Globus pallidus (tissue), 1 donor: ENCODE measurements around the gene H2BK1.

ENCODE experiments used
- DNase-seq: peaks from one replicate; pipeline ENCODE4 v3.0.0-alpha.2; 2015; ENCODE audit warnings: low spot score

H2BK1 gene

DNA sequence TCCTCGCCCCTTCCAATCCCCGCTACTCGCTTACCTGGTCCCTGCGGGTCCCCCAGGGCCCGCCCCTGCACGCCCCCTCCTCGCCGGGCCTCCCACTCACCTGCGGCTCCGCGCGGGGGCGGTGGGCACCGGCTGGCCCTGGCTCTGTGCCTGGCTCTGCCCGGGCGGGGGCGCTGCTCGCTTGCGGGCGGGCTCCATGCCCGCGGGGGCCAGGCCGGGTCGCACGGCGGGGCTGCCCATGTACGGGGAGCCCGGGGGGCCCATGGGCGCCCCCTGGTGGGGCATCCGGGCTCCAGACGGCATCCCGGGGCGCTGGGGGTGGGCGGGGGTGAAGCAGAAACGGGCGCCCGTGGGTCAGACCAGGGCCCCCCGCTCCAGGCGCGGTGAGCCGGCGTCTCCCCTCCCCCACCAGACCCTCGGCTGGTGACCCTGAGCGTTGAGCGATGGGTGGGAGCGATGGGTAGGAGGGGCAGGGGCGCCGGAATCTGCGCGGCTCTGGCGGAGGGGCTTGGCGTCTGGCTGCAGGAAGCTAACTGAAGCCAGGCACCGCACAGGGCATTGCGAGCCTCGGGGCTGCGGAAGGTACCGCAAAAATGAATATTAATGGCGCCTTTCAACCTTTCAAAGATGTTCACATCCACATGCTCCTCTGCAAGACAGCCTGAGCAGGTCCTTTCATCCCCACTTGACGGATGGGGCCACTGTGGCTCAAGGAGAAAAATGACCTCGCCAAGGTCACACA, 35.2 kb upstream of the H2BK1 start:
- DNase-seq, result no peak

DNA sequence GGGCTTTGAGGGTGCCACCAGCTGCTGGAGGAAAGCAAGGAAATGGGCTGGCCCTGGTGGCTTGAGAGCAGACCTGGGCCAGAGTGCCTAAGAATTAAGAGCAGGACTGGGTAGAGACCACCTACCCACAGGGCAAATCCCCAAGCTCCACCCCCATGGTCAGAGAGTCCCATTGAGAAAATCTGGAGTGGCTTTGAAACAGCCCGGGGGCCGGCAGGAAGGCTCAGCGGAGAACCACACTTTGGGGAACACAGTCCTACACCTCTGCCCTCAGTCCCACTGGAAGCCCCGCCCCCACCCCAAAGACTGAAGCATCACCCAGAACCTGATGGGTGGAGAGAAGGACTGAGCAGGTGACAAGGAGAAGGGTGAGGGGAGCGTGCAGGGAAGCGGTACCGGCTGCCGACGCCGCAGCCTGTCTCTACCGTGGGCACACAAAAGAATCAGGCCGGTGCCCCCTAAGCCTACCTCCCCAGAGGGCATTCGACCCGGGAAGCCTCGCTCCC, 34.6 kb upstream of the H2BK1 start:
- no peak for DNase-seq

DNA sequence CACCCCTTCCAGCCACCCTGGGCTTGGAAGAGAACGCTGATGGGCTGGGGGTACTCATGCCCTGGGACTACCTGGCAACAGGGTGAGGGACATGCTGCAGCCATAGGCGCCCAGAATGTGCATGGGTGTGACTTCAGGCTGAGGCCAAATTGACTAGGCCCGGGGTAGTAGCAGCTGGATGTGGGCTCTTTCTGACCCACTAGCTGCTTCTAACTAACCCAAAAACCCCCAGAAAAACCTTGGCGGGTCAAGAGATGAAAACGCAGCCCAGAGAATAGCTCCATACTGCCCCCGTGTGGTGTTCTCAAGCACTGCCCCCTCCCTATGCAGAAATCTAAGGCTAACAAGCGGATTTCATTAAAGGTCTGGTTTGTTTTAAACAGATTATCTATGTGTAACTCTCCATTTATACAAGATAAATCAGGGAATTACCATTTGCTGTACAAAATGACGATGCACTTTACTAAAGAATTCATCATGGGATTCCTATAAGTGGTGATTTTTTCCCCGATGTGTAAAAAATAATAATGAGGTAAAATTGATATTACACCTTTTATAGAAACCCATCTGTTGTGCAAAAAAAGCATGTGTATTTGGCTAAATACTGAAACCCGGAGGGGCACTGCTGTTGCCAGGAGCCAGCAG, 34.0 kb upstream of the H2BK1 start:
- DNase-seq, result no peak

DNA sequence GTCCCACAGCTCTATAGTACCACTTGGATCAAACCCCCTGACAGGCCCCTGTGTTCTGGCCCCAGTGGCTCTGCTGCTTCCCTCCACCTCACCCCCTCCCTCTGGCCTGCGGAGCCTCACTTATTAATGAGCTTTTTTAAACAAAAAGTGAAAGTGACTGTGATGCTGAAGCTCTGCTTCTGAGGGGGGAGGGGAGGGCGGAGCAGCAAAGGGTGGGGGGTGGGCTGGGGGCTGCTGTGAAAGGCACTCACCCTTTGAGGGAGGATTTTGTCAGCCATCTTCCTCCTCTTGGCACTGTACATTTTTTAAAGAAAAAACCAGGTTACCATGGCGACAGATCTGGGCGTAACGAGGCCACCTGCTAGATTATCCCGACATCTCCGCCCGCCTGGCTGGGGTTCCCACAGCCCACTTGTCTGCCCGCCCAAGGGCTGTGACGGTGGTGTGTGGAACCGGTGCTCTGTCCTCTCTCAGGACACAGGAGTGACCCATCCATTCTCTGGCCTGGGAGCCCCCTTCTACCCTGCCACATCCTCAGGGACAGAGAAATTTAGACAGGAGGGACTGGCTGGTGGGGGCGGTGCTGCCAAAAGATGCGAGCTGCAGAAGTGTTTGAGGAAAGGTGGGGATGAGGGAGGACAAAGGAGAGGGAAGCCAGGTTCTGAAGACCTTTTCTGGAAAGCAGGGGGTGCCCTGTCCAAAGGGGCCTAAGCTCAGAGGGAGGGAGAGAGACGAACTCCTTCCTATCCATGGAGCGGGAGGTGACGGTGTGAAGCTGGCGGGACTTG, 33.3 kb upstream of the H2BK1 start:
- DNase-seq, result no peak

DNA sequence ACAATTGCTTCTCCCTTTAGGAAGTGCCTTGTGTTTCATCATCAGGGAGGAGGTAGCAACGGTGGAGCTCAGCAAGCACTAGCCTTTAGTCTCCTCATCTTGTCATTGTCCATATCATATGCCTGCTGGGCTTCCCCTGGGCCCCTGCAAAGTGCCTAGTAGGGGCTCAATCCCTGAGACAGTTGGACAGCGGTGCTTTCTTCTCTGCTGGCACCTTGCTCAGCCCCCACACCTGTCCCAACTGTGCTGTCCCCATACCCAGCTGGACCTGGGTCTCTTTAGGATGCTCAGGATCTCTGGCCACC, 32.7 kb upstream of the H2BK1 start:
- no peak for DNase-seq

DNA sequence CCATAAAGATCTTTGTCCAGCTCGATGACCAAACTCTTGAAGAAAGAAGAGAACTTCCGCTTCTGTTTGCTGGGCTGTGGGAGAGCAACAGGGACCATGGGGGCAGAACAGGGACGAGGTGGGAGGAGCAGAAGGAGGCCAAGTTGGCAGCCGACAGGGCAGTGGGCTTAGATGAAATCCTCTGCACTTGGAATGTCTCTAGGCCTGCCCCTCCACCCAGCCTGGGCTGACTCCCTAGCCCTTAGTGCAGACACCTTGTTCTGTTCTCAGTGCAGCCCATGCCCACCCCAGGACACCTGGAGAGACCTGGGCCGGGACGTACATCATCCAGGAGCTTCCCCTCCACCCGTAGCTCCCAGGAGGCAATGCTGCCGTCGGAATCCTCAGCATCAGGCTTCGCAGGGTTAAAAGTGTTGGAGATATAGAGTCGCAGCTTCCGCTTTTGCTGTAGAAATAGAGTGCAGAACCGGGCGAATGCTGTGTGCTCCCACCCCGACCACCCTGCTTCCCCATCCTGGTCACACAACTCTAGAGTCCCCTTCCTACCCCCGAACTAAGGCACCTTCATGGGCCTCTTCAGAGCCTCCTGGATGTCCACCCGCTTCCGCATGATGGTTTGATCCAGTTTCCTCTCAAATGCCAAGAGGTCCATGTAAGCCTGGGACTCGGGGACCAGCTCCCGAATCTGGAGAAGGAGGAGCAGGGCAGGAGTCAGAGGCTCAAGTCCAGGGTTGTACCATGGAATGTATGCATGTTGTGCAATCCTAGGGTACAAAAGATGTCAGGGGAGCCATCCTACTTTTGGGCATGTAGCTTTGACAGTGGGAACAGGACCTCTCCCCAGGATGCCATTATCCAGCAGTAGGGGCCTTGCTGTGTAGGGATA, 32.1 kb upstream of the H2BK1 start:
- DNase-seq, result no peak

DNA sequence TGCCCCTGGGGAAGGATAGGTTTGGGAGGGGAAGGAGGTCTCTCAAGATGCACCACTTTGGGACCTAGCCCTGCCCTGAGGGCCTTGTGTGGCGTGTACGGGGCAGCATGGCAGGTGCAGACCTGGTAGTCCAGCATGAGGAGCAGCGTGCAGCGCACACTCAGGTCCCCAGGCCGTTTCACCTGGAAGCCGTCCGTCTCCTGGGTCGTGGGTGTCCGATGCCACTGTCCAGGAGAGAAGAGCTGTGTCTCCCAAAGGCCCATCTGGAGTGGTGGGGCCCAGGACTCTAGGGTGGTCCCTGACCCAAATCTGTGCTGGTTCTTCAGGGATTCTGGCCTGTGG, 31.4 kb upstream of the H2BK1 start:
- no peak for DNase-seq

DNA sequence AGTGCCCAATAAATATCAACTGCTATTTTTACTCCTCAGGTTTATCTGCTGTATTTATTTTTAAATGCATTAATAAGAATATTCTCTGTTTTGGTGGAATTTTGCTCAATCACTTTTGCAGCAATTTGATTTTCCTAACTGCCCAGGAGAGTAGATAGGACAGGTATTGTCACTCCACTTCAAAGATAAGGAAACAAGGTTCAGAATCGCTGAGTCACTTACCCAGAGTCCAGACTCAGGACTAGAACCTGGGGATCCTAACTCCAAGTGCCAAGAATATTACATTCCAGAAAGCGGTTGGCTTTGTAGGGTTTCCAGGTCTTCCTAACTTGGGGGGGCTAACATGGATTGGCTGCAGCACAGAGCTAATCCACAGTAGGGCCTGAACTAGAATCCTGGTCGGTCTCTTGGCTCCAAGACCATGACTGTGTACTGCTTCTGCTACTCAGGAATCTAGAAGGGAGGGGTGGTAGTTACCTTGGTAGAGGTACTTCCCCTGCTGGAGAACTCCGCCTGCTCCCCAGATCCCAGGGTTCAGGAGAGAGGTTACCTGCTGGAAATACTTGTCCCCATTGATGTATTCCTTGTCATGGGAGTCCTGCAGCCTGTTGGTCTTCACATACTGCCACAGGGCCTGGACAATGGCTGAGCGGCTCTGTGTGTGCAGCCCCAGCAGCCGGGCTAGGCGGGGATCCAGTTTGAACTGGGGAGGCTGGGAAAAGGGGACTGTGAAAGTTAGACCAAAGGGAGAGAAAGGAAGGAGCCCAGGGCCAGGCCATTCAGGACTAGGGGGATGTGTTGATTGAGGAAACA, 30.9 kb upstream of the H2BK1 start:
- DNase-seq, result no peak

DNA sequence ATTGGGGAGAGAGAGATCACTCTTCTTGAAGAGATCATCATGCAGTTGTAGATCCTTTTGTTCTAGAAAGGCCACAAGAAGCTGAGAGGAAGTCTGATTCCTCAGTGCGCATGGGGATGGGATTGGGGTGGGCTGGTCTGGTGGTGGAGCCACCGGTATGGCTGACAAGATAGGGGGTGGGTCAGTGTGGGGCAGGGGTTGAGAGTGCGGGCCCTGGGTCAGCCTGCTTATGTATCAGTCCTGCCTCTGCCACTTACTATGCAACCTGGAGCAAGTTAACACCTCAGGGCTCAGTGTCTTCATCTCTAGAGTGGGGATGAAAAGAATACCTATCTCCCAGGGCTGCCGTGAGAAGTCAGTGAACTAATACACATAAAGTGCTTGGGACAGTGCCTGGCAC, 30.2 kb upstream of the H2BK1 start:
- DNase-seq, result no peak

DNA sequence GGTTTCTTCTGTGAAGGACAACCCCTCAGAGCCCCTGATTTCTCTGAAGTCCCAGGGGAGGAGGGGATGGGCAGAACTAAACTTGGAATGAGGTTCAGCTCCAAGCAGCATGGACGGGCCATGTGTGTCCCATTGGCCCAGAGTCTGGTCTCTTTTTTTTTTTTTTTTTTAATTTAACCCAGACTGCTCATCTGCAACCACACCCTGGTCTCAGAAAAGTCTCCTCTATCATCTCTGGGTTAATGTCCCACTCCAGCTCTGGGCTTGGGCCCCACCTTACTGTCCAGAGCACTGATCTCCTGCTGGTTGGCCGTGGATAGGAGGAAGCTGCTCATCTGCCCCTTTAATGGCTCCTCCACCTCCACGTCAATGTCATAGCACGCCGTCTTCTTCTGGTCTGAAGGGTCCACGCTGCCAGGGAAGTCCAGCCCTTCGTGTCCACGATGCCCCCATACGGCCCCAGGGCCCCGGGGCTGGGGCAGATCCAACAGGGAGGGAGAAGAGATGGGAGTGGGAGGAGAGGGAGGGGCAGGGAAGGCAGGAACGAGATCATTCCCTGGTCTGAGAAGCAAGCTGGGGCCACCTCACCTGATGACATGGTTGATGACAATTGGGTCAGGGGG, 29.7 kb upstream of the H2BK1 start:
- DNase-seq, result no peak

DNA sequence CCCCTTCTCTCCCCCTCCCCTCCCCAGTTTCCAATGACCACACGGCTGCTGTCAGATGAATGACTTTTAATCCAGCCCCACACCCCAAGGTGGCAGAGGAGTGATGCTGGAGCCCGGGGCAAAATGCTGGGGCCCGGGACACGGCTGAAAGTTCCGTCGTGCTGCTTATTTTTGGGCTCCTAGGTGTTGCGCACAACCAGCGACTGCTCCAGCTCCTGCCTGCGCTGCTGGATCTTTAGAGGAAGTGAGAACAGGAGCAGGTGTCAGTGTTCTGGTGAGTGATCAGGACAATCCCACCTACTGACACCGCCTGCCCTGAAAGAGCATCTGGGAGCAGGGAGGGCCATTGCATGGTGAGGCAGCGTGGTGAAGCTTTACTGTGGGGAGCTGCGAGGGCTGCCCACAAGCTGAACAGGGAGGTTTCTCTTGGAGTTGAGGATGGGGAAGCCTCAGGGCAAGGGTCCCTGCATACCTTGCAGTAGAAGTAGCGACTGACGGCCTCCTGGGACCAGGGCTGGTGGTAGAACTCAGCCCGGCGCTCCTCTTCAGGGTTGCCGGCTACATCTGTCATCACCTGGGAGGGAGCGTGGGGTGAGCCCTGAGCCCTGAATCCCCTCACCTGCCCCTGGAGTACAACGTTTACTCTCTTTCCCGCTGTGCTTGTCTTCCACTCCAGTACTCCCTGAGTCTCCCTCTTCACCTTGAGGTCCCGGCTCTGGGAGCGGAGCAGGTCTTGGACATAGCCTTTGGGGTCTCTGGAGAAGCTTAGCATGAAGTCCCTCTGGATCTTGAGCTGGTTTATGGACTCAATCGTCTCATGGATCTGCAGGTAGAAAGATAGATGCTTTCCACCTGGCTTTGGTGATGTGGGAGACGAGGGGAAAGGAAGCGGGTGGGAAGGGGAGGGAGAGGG, 28.9 kb upstream of the H2BK1 start:
- no peak for DNase-seq

DNA sequence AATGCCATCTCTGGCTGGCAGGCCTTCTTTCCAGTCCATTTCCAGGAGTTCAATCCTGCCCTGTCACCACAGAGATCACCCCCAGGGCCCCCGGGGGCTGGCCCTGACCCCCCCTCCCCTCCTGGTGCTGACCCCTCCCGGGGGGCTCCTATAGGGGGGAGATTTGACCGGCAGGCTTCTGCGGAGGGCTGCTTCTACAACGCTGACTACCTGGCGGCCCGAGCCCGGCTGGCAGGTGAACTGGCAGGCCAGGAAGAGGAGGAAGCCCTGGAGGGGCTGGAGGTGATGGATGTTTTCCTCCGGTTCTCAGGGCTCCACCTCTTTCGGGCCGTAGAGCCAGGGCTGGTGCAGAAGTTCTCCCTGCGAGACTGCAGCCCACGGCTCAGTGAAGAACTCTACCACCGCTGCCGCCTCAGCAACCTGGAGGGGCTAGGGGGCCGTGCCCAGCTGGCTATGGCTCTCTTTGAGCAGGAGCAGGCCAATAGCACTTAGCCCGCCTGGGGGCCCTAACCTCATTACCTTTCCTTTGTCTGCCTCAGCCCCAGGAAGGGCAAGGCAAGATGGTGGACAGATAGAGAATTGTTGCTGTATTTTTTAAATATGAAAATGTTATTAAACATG, 28.0 kb upstream of the H2BK1 start:
- DNase-seq, result no peak

DNA sequence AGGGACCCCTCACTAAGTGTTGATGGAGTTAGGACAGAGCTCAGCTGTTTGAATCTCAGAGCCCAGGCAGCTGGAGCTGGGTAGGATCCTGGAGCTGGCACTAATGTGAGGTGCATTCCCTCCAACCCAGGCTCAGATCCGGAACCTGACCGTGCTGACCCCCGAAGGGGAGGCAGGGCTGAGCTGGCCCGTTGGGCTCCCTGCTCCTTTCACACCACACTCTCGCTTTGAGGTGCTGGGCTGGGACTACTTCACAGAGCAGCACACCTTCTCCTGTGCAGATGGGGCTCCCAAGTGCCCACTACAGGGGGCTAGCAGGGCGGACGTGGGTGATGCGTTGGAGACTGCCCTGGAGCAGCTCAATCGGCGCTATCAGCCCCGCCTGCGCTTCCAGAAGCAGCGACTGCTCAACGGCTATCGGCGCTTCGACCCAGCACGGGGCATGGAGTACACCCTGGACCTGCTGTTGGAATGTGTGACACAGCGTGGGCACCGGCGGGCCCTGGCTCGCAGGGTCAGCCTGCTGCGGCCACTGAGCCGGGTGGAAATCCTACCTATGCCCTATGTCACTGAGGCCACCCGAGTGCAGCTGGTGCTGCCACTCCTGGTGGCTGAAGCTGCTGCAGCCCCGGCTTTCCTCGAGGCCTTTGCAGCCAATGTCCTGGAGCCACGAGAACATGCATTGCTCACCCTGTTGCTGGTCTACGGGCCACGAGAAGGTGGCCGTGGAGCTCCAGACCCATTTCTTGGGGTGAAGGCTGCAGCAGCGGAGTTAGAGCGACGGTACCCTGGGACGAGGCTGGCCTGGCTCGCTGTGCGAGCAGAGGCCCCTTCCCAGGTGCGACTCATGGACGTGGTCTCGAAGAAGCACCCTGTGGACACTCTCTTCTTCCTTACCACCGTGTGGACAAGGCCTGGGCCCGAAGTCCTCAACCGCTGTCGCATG, 27.2 kb upstream of the H2BK1 start:
- no peak for DNase-seq

DNA sequence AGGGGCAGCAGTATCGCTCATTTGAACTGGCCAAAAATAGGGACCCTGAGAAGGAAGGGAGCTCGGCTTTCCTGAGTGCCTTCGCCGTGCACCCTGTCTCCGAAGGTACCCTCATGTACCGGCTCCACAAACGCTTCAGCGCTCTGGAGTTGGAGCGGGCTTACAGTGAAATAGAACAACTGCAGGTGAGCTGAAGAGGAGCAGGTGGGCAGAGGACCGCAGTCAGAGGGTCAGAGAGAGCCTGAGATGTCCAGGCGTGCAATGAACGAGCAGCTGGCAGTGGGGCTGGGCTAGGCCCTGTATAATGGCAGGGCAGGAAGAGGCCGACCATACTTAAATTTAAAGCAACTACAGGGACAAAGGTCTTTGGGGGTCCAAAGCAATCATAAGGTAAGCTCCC, 26.1 kb upstream of the H2BK1 start:
- no peak for DNase-seq

DNA sequence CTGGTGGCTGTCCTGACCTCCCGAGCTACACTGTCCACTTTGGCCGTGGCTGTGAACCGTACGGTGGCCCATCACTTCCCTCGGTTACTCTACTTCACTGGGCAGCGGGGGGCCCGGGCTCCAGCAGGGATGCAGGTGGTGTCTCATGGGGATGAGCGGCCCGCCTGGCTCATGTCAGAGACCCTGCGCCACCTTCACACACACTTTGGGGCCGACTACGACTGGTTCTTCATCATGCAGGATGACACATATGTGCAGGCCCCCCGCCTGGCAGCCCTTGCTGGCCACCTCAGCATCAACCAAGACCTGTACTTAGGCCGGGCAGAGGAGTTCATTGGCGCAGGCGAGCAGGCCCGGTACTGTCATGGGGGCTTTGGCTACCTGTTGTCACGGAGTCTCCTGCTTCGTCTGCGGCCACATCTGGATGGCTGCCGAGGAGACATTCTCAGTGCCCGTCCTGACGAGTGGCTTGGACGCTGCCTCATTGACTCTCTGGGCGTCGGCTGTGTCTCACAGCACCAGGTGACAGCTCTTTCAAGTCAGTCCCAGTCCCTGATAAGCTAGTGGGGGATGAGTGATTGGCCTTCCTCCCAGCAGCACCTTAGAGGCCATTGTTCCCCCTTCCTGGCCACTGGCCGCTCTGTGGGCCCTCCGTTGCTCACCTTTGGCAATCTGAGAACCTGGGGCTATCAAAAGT, 25.0 kb upstream of the H2BK1 start:
- no peak for DNase-seq

DNA sequence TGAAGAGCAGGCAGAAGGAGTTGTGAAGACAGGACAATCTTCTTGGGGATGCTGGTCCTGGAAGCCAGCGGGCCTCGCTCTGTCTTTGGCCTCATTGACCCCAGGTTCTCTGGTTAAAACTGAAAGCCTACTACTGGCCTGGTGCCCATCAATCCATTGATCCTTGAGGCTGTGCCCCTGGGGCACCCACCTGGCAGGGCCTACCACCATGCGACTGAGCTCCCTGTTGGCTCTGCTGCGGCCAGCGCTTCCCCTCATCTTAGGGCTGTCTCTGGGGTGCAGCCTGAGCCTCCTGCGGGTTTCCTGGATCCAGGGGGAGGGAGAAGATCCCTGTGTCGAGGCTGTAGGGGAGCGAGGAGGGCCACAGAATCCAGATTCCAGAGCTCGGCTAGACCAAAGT, 23.5 kb upstream of the H2BK1 start:
- no peak for DNase-seq

DNA sequence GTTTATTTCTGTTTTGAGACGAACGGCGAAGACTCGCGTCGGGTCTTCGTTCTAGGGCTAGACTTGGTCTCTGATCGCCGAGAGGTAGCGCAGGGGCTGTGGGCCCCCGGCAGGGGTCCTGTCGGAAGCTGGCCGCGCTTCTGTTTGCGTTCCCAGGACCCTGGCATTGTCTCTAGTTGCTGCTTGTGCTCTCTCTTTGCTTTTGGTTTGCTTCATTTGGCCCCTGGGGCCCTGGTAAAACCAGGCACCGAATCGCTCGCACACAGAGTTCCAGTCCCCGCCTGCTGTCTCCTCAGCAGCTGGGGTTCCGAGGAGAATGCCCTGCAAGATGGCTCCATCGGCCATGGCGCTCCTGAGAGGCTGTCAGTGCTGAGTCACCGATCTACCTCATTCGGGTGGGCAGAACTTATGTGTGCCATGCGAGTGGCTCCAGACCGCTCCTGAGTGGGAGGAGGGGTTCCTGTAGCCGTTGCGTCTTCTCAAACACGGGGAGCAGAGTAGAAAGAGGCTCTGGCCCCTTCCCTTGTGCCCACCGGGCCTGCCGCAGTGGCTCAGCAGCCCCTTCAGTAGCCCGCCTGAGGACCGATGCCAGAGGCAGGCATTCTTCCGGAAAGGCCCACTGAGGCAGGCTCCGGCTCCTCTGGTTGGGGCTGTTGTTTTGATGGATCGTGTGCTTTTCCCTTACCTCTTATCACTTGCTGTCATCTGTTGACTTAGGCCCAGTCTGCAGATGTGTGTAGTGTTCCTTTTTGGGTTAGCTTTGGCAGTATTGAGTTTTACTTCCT, 22.8 kb upstream of the H2BK1 start:
- DNase-seq, result no peak
